ENCODE results near the gene MRGPRD. TPM values are rescaled to one million over a fixed set of nuclear protein-coding genes. Genes with fewer than 3 reads are reported as not detected.
A peak's percentile ranks its signal among the peaks of the same experiment; 100 is the strongest.

Gene MRGPRD
- total RNA-seq, 2 donors from 2014 or later, result not detected

DNA sequence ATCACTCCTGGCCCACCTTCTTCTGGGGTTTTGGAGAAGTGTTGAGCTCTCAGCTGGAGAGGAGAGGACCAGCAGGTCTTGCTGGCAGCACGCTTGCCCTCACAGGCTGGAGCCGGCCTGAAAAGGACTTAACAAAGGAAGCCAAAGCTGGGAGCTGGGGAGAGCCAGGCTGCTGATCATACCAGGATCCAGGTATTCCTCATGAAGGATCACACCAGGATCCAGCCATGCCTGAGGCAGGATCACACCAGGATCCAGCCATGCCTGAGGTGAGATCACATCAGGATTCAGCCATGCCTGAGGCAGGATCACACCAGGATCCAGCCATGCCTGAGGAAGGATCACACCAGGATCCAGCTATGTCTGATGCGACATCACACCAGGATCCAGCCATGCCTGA lies 17.0 kb downstream of the MRGPRD start:
- no peak for DNase-seq
- H3K9me3 ChIP-seq (ENCODE audit: control insufficient read depth, low read length, poor library complexity, severe bottlenecking), result no peaks in the 10 kb centered on the region
- Mint-ChIP-seq H3K36me3 (ENCODE audit: low read depth) (peaks cover 2% of the 10 kb centered on the region), H3K4me3 (no peak overlapping the region), H3K4me1 (peaks cover 20% of the 10 kb centered on the region), H3K27ac (peak overlapping the region; percentile 75), H3K27me3 (peaks cover 17% of the 10 kb centered on the region)
- ATAC-seq, result no peak

DNA sequence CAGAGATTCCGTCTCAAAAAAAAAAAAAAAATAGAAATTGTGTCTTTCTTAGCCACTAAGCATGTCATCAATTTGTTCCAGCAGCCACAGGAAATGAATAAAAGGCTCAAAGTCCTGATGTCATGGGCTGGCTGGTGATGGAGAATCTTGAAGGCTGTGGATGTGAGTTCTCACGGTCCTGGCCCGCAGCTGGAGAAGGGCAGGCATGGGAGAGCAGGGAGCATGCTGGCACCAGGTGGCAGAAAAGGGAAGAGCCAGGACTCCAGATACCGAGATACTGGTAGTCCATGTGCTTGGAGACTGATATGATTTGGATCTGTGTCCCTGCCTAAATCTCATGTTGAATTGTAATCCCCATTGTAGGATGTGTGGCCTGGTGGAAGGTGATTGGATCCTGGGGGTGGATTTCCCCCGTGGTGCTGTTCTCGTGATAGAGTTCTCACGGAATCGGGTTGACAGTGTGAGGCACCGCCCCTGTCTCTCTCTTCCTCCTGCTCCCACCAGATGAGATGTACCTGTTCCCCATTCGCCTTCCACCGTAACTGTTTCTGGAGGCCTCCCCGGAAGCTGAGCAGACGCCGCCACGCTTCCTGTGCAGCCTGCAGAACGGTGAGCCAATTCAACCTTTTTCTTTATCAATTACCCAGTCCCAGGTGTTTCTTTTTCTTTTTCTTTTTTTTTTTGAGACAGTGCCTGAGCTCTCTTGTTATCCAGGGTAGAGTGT lies 18.1 kb downstream of the MRGPRD start:
- H3K9me3 ChIP-seq (ENCODE audit: control insufficient read depth, low read length, poor library complexity, severe bottlenecking), result no peaks in the 10 kb centered on the region
- Mint-ChIP-seq H3K4me1 (peaks cover 17% of the 10 kb centered on the region), H3K36me3 (ENCODE audit: low read depth) (peaks cover 2% of the 10 kb centered on the region), H3K27ac (peak overlapping the region; percentile 75), H3K27me3 (peaks cover 7% of the 10 kb centered on the region), H3K4me3 (peak overlapping the region; percentile 78)
- DNase-seq, result peak in 1 of 3 donors; percentile 25
- ATAC-seq, result peak; percentile 85

DNA sequence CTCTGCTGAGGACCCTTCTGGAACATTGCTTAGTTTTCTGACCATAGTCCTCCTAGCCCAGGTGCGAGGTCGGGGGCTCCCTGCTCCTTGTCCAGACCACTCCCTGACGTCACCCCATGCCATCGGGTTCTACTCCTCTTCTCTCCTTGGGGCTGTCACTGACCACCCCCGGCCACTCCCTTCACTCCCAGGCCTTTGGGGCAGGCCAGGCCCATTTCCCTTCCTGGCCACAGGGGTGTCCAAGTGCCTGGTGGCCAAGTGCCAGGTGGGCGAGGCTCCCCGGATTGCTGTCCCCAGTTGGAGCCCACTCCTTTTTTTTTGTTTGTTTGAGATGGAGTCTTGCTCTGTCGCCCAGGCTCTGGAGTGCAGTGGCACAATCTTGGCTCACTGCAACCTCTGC lies 19.5 kb downstream of the MRGPRD start:
- Mint-ChIP-seq H3K36me3 (ENCODE audit: low read depth) (peaks cover 2% of the 10 kb centered on the region), H3K4me3 (no peak overlapping the region), H3K27ac (no peak overlapping the region), H3K27me3 (peaks cover 10% of the 10 kb centered on the region), H3K4me1 (peaks cover 20% of the 10 kb centered on the region)
- no peak for DNase-seq
- no peak for ATAC-seq
- H3K9me3 ChIP-seq (ENCODE audit: control insufficient read depth, low read length, poor library complexity, severe bottlenecking), result no peaks in the 10 kb centered on the region

- peaks cover 15% of the 10 kb centered on the region for H3K4me1 Mint-ChIP-seq
- ATAC-seq, result no peak
- H3K27me3 Mint-ChIP-seq, result peaks cover 10% of the 10 kb centered on the region
- H3K27ac Mint-ChIP-seq, result peak overlapping the region; percentile 29
- H3K9me3 ChIP-seq (ENCODE audit: control insufficient read depth, low read length, poor library complexity, severe bottlenecking), result no peaks in the 10 kb centered on the region
- peaks cover 2% of the 10 kb centered on the region for H3K36me3 Mint-ChIP-seq (ENCODE audit: low read depth)
- peak overlapping the region; percentile 47 for H3K4me3 Mint-ChIP-seq
- no peak for DNase-seq
These were observed 20.3 kb downstream of the MRGPRD start for GRCh38 chr11:68960294-68961071.

GRCh38 chr11:68959465-68960293 lies 21.1 kb downstream of the MRGPRD start:
- DNase-seq, result no peak
- Mint-ChIP-seq H3K4me1 (peaks cover 15% of the 10 kb centered on the region), H3K36me3 (ENCODE audit: low read depth) (peaks cover 2% of the 10 kb centered on the region), H3K27ac (peak overlapping the region; percentile 29), H3K27me3 (peaks cover 10% of the 10 kb centered on the region), H3K4me3 (no peak overlapping the region)
- H3K9me3 ChIP-seq (ENCODE audit: control insufficient read depth, low read length, poor library complexity, severe bottlenecking), result no peaks in the 10 kb centered on the region
- no peak for ATAC-seq

GRCh38 chr11:68958211-68958610 lies 22.6 kb downstream of the MRGPRD start:
- peaks cover 10% of the 10 kb centered on the region for H3K27me3 Mint-ChIP-seq
- H3K4me1 Mint-ChIP-seq, result peaks cover 15% of the 10 kb centered on the region
- no peak overlapping the region for H3K27ac Mint-ChIP-seq
- H3K9me3 ChIP-seq (ENCODE audit: control insufficient read depth, low read length, poor library complexity, severe bottlenecking), result no peaks in the 10 kb centered on the region
- peaks cover 2% of the 10 kb centered on the region for H3K36me3 Mint-ChIP-seq (ENCODE audit: low read depth)
- ATAC-seq (no peak), DNase-seq (no peak)
- no peak overlapping the region for H3K4me3 Mint-ChIP-seq

DNA sequence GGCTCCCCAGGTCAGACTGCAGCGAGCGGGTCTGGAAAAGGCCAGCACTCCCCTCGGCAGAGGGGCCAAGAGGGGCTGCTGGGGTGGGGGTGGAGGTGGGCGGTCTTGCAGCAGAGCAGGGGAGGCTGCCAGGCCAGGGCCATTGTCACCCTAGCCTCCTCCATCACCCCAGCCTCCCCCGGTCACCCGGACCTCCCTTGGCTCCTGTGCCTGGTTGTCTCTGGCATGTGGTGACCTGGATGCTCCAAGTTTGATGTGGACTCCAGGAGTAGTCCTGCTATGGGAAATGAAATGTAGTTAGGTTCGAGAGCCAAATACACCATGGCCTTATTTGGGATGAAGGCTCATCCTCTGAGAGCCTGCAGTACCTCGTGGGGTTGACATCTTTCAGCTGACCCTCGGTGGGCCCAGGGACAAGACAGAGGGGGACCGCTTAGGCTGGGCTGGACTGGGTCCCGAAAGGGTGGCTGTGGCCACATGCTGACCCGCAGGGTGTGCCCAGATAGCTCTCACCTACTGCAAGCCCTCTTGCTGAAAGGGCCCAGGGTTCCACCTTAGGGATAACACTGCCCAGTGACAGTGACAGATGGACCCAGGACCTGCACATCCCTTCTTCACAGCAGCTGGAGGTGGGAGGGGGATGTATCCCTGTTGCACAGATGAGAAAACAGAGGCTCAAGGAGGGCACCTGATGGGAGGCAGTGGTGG lies 24.1 kb downstream of the MRGPRD start:
- Mint-ChIP-seq H3K36me3 (ENCODE audit: low read depth) (no peaks in the 10 kb centered on the region), H3K27ac (no peak overlapping the region), H3K4me1 (peaks cover 5% of the 10 kb centered on the region), H3K4me3 (peak overlapping the region; percentile 5), H3K27me3 (peaks cover 9% of the 10 kb centered on the region)
- ATAC-seq (no peak), DNase-seq (no peak)
- no peaks in the 10 kb centered on the region for H3K9me3 ChIP-seq (ENCODE audit: control insufficient read depth, low read length, poor library complexity, severe bottlenecking)

GRCh38 chr11:68956142-68956541 lies 24.6 kb downstream of the MRGPRD start:
- H3K36me3 Mint-ChIP-seq (ENCODE audit: low read depth), result no peaks in the 10 kb centered on the region
- peaks cover 5% of the 10 kb centered on the region for H3K4me1 Mint-ChIP-seq
- peaks cover 4% of the 10 kb centered on the region for H3K27me3 Mint-ChIP-seq
- H3K9me3 ChIP-seq (ENCODE audit: control insufficient read depth, low read length, poor library complexity, severe bottlenecking), result no peaks in the 10 kb centered on the region
- ATAC-seq (peak; percentile 61), DNase-seq (peak; percentile 15 to 29 (median 22))
- H3K4me3 Mint-ChIP-seq, result no peak overlapping the region
- H3K27ac Mint-ChIP-seq, result no peak overlapping the region

GRCh38 chr11:68955607-68955958 lies 25.2 kb downstream of the MRGPRD start:
- Mint-ChIP-seq H3K4me3 (no peak overlapping the region), H3K27ac (no peak overlapping the region), H3K4me1 (peaks cover 5% of the 10 kb centered on the region), H3K36me3 (ENCODE audit: low read depth) (no peaks in the 10 kb centered on the region), H3K27me3 (peaks cover 4% of the 10 kb centered on the region)
- H3K9me3 ChIP-seq (ENCODE audit: control insufficient read depth, low read length, poor library complexity, severe bottlenecking), result no peaks in the 10 kb centered on the region
- DNase-seq (no peak), ATAC-seq (no peak)

DNA sequence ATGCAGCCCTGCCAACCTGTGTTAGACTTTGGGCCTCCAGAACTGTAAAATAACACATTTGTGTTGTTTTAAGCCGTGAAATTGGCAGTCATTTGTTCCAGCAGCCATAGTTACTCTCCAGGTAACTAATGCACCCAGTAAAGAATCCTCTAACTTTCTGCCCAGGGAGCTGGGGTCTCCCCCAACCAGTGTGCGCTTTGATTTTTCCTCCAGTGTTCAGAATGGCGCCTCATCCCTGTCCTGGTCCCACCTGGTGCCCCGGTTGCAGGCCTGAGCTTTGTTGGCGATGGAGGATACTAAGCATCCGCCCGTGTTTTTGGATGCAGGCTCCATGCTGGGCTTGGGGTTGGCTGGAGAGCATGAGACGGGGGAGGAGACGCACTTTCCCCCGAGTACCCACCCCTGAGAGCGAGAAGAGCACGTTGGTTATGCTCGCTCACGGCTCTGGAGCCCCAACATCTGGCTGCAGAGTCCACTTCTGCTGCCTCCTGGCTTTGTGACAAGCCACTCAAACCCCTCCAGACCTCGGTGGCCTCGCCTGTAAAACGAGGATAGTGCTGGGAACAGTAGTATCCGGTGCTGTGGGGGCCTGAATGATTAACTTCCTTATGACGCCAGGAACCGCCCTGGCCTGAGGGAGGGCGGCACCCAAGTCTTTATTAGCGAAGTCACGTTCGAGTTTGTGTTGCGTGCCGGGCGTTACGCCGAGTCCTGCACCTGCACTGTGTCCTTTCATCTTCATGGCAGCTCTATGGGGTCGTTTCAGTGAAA lies 25.8 kb downstream of the MRGPRD start:
- Mint-ChIP-seq H3K4me3 (no peak overlapping the region), H3K27ac (no peak overlapping the region), H3K27me3 (peaks cover 4% of the 10 kb centered on the region), H3K4me1 (peaks cover 5% of the 10 kb centered on the region), H3K36me3 (ENCODE audit: low read depth) (no peaks in the 10 kb centered on the region)
- peak; percentile 32 for ATAC-seq
- no peak for DNase-seq
- H3K9me3 ChIP-seq (ENCODE audit: control insufficient read depth, low read length, poor library complexity, severe bottlenecking), result no peaks in the 10 kb centered on the region

DNA sequence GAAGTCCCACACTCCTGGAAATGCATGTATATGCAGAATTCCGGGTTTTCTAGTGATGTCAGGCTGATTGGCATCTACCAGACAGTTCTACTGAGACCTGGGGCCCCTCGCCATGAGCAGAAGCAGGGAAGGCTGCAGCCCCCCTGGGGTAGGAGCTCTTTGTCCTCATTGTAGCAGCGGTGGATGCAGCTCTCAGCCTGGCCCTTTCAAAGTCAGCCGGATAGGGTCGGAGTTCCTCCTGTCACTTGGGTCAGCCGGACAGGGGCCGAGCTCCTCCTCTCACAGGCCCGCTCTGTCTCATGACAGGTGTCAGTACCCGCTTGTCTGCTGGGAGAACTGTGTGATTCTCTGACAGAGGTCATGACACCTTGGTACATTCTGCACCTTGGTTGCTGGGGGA lies 30.0 kb downstream of the MRGPRD start:
- no peak for ATAC-seq
- Mint-ChIP-seq H3K27ac (no peak overlapping the region), H3K36me3 (ENCODE audit: low read depth) (no peaks in the 10 kb centered on the region), H3K4me3 (no peak overlapping the region), H3K4me1 (peaks cover 2% of the 10 kb centered on the region), H3K27me3 (no peaks in the 10 kb centered on the region)
- DNase-seq, result no peak
- no peaks in the 10 kb centered on the region for H3K9me3 ChIP-seq (ENCODE audit: control insufficient read depth, low read length, poor library complexity, severe bottlenecking)

GRCh38 chr11:68950270-68950669 lies 30.5 kb downstream of the MRGPRD start:
- H3K9me3 ChIP-seq (ENCODE audit: control insufficient read depth, low read length, poor library complexity, severe bottlenecking), result no peaks in the 10 kb centered on the region
- ATAC-seq (no peak), DNase-seq (no peak)
- Mint-ChIP-seq H3K27ac (no peak overlapping the region), H3K4me1 (no peaks in the 10 kb centered on the region), H3K36me3 (ENCODE audit: low read depth) (no peaks in the 10 kb centered on the region), H3K4me3 (no peak overlapping the region), H3K27me3 (no peaks in the 10 kb centered on the region)
